ENCODE results near the gene NUP50.

The NUP50 gene

DNA sequence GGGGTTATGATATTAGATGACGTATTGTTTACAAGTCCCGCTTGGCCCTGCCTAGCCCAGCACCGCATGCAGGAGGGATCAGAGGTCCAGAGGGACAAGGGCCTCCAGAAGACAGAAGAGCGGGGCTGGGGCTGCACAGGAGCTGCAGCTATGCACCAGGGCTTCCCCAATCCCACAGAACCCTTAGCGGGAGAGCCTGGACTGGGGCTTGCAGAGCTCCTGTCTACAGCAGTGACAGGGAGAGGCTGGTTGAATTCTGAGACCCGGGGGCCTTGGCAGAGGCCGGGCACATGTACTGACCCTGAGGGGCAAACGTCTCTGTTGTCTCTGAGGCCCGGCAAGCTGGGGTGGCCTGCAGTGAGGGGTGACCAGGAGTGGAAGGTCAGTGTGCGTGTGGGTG, 70.1 kb downstream of the NUP50 start:
- no peak for DNase-seq

- DNase-seq, result no peak
Observed at GRCh38 chr22:45235101-45235777, 71.5 kb downstream of the NUP50 start.

- DNase-seq, result no peak
Observed at GRCh38 chr22:45235851-45236342, 72.2 kb downstream of the NUP50 start.

DNA sequence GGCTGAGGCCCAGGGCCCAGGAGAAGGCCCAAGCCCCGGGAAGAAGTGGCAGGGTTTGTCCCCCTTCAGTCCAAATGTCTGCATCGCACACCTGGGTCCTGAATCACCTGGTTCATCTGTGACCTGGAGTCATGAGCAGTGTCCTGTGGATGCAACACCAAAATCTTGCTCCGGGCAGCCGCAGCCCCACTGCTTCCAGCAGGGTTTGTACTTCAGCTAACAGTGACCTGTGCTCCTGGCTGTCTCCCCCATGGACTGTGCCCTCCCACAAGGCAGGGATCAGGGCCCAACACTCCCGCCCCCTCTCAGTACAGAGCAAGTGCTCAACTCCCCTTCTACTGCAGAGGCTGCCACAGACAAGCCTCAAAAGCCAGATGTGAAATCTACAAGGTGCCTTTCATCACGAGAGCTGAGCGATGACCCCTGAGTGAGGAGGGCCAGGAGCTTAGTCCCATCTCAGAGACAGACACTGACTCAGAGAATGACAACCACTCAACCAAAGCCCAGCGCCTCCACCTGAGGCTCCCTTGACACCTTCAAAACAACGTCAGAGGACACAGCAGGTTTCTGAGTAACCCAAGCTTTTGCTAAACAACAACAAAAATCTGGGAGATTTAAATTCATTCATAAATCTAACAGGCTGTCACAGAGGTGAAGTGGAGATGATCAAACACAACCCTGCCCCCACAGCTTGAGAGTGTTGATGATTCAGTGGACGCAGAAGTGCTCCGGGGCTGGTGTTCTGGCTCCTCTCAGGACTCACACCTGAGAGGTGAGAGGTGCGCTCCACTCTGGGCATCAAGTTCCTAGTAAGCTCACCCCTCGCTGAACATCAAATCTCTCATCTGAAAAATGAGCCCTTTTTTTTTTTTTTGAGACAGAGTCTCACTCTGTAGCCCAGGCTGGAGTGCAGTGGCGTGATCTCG, 73.6 kb downstream of the NUP50 start:
- no peak for DNase-seq
